Measurements from ENCODE around the gene DOK6.
A peak's percentile ranks its signal among the peaks of the same experiment; 100 is the strongest.
"Not testable (repeated sequence)": the region's sequence is repeated elsewhere in the genome, so short reads cannot be mapped to it uniquely, and the experiment has no call there.

The DOK6 gene

DNA sequence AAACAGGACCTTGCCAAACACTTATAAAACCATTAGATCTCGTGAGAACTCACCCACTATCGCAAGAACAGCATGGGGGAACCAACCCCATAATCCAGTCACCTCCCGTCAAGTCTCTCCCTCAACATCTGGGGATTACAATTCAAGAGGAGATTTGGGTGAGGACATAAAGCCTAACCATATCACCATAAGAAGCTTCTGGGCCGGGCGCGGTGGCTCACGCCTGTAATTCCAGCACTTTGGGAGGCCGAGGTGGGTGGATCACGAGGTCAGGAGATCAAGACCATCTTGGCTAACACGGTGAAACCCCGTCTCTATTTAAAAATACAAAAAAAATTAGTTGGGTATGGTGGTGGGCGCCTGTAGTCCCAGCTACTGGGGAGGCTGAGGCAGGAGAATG is 434.3 kb downstream of the DOK6 start:
- not testable (repeated sequence) for H3K4me3 Mint-ChIP-seq, H3K27ac Mint-ChIP-seq, H3K9me3 Mint-ChIP-seq, H3K4me1 Mint-ChIP-seq, H3K27me3 Mint-ChIP-seq, H3K36me3 Mint-ChIP-seq, ATAC-seq

GRCh38 chr18:69838003-69838402 is 437.3 kb downstream of the DOK6 start:
- Mint-ChIP-seq H3K36me3 (no peaks in the 10 kb centered on the region), H3K4me1 (no peaks in the 10 kb centered on the region), H3K27ac (no peak overlapping the region), H3K9me3 (peaks cover 7% of the 10 kb centered on the region), H3K4me3 (no peak overlapping the region), H3K27me3 (no peaks in the 10 kb centered on the region)
- no peak for ATAC-seq

DNA sequence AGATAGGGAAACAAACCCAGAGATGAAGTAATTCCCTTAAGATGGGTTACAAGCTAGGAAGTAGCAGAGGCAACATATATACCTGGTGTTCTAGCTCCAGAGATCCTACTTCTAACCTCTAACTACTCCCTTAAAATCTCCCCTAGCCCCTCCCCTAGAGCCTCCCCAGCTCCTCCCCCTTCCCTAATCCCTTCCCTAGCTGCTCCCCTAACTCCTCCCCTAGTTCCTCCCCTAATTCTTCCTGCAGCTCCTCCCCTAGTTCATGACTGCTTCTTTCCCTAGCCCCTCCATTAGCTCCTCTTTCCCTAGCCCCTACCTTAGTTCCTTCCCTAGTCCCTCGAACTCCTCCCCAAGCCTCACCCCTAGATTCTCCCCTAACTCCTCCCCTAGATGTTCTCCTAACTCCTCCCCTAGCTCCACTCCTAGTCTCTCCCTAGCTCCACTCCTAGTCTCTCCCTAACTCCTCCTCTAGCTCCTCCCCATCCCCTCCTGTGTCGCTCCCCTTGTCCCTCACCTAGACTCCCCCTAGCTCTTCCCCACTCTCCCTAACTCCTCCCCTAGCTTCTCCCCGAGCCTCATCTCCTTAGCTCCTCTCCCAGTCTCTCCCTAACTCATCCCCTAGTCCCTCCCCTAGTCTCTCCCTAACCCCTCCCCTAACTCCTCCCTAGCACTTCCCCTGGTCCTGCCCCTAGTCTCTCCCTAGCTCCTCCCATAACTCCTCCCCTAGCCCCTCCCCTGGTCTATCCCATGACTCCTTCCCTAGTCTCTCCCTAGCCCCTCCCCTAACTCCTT is 438.1 kb downstream of the DOK6 start:
- no peak overlapping the region for H3K4me3 Mint-ChIP-seq
- no peaks in the 10 kb centered on the region for H3K27me3 Mint-ChIP-seq
- no peaks in the 10 kb centered on the region for H3K4me1 Mint-ChIP-seq
- H3K9me3 Mint-ChIP-seq, result peaks cover 7% of the 10 kb centered on the region
- peak; percentile 60 for ATAC-seq
- no peak overlapping the region for H3K27ac Mint-ChIP-seq
- no peaks in the 10 kb centered on the region for H3K36me3 Mint-ChIP-seq

DNA sequence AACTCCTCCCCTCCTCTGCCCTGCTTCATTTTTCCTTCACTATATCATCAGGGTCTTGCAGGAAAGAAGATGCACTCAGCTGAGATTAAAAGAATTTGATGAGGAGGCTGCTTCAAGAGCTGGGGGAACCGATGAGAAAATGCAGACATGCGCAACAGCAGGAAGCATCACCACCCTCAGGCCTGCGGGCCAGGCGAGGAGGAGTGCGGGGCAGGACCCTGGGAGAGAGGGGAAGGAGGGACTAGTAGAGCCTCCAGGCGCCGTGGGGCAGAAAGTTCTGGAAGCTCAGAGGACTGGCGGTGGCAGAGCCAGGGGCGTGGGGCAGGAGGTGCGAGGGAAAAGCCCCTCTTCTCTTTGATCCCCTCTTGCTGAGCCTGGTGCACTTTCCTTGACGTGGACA is 438.8 kb downstream of the DOK6 start:
- ATAC-seq, result no peak
- Mint-ChIP-seq H3K9me3 (peaks cover 7% of the 10 kb centered on the region), H3K27me3 (no peaks in the 10 kb centered on the region)

DNA sequence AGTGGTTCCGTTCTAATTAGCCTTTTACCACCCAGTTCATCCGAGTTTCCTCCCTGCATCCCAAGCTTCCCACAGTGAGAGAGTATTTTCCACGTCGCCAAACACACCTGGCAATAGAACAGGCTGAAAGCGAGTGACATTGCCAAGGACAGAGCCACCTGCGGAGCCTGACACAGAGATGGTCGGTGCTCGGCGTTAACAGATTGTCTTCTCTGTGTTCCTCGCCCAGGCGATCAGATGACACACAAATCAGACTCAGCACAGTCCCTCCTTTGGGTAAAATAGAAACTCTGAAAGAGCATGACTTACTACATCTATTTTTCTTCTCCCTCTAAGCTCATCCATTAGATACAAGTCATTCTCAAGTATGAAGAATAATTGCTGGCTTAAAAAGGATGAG is 439.3 kb downstream of the DOK6 start:
- Mint-ChIP-seq H3K9me3 (peaks cover 7% of the 10 kb centered on the region), H3K4me1 (no peaks in the 10 kb centered on the region), H3K27ac (no peak overlapping the region), H3K4me3 (no peak overlapping the region), H3K27me3 (no peaks in the 10 kb centered on the region), H3K36me3 (no peaks in the 10 kb centered on the region)
- ATAC-seq, result no peak

More for the DNA sequence above, 438.8 kb downstream of the DOK6 start:
- H3K36me3 Mint-ChIP-seq, result no peaks in the 10 kb centered on the region
- no peak overlapping the region for H3K27ac Mint-ChIP-seq
- H3K4me1 Mint-ChIP-seq, result no peaks in the 10 kb centered on the region
- H3K4me3 Mint-ChIP-seq, result no peak overlapping the region

DNA sequence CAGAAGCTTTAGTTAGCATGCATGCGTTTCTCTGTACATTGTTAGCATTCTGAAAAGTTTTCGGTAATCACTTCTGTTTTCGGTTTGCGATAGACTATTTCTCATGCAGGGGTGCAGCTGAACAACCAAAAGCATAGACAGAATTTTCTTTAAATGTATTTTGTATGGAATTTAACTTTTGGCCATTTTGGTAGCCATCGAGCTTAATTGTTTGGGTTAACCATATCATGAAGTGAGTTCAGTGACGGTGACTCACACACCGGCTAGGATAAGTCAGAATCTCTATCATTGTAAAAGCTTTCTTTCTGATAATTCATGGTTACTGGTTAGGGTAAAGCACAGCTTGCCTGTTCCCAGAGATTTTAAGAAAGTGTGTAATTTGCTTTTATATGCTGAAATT is 439.8 kb downstream of the DOK6 start:
- no peaks in the 10 kb centered on the region for H3K4me1 Mint-ChIP-seq
- no peak overlapping the region for H3K4me3 Mint-ChIP-seq
- peaks cover 7% of the 10 kb centered on the region for H3K9me3 Mint-ChIP-seq
- no peaks in the 10 kb centered on the region for H3K36me3 Mint-ChIP-seq
- H3K27me3 Mint-ChIP-seq, result no peaks in the 10 kb centered on the region
- no peak overlapping the region for H3K27ac Mint-ChIP-seq
- no peak for ATAC-seq

DNA sequence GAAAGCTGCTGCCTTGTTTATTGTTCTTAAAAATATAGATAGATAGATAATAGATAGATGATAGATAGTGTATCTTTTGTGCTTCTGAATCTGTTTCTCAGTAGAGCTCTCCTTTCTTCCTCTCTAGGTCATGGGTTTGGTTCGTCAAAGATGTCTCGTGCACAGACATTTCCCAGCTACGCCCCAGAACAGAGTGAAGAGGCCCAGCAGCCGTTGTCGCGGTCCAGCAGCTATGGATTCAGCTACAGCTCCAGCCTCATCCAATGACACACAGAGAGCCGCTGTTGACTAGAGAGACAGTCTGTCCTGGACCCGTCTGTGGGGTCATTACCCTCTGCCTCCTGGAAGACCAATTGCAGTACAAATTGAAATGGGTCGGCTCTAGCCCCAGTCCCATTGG is 440.4 kb downstream of the DOK6 start:
- H3K4me1 Mint-ChIP-seq, result no peaks in the 10 kb centered on the region
- H3K9me3 Mint-ChIP-seq, result peaks cover 7% of the 10 kb centered on the region
- no peaks in the 10 kb centered on the region for H3K36me3 Mint-ChIP-seq
- no peak overlapping the region for H3K27ac Mint-ChIP-seq
- ATAC-seq, result no peak
- H3K4me3 Mint-ChIP-seq, result no peak overlapping the region
- H3K27me3 Mint-ChIP-seq, result no peaks in the 10 kb centered on the region

DNA sequence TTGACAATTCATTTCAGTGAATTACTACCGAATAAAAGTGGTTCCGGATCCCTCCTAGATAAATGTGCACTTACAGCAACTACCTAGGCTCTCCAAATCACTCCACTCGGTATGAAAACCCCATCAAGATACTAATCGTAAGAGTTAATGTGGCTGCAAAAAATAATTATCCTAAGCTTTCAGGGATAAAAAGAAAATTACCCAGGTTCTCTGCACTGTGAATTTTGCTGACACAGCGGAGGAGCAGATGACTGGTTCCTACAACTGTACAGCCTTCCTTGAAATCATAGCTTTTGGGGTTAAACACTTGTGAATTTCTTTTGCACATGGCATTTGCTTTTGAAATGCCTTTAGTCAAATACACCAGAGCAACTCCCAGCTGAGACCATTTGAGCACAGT is 442.3 kb downstream of the DOK6 start:
- Mint-ChIP-seq H3K27me3 (no peaks in the 10 kb centered on the region), H3K9me3 (peaks cover 7% of the 10 kb centered on the region), H3K4me1 (no peaks in the 10 kb centered on the region), H3K4me3 (no peak overlapping the region), H3K36me3 (no peaks in the 10 kb centered on the region), H3K27ac (no peak overlapping the region)
- ATAC-seq, result no peak

GRCh38 chr18:69844656-69845055 is 444.0 kb downstream of the DOK6 start:
- ATAC-seq, result no peak
- Mint-ChIP-seq H3K9me3 (no peaks in the 10 kb centered on the region), H3K4me1 (no peaks in the 10 kb centered on the region), H3K4me3 (no peak overlapping the region), H3K36me3 (no peaks in the 10 kb centered on the region), H3K27ac (no peak overlapping the region), H3K27me3 (no peaks in the 10 kb centered on the region)

- H3K4me3 Mint-ChIP-seq, result no peak overlapping the region
- no peaks in the 10 kb centered on the region for H3K27me3 Mint-ChIP-seq
- ATAC-seq, result no peak
- H3K27ac Mint-ChIP-seq, result no peak overlapping the region
- no peaks in the 10 kb centered on the region for H3K36me3 Mint-ChIP-seq
- no peaks in the 10 kb centered on the region for H3K9me3 Mint-ChIP-seq
- H3K4me1 Mint-ChIP-seq, result no peaks in the 10 kb centered on the region
Observed at GRCh38 chr18:69845593-69846506, 445.2 kb downstream of the DOK6 start.

- no peak overlapping the region for H3K4me3 Mint-ChIP-seq
- no peaks in the 10 kb centered on the region for H3K4me1 Mint-ChIP-seq
- no peaks in the 10 kb centered on the region for H3K36me3 Mint-ChIP-seq
- no peak overlapping the region for H3K27ac Mint-ChIP-seq
- H3K9me3 Mint-ChIP-seq, result no peaks in the 10 kb centered on the region
- no peak for ATAC-seq
- H3K27me3 Mint-ChIP-seq, result no peaks in the 10 kb centered on the region
Observed at GRCh38 chr18:69853051-69853450, 452.4 kb downstream of the DOK6 start.

- Mint-ChIP-seq H3K9me3 (no peaks in the 10 kb centered on the region), H3K36me3 (no peaks in the 10 kb centered on the region), H3K4me1 (no peaks in the 10 kb centered on the region), H3K27ac (no peak overlapping the region), H3K27me3 (no peaks in the 10 kb centered on the region), H3K4me3 (no peak overlapping the region)
- no peak for ATAC-seq
Observed at GRCh38 chr18:69854455-69854854, 453.8 kb downstream of the DOK6 start.

- Mint-ChIP-seq H3K9me3 (no peaks in the 10 kb centered on the region), H3K4me3 (no peak overlapping the region), H3K4me1 (peaks cover under 1% of the 10 kb centered on the region), H3K27ac (no peak overlapping the region), H3K36me3 (no peaks in the 10 kb centered on the region), H3K27me3 (no peaks in the 10 kb centered on the region)
- no peak for ATAC-seq
Observed at GRCh38 chr18:69858897-69859296, 458.2 kb downstream of the DOK6 start.

- peaks cover 13% of the 10 kb centered on the region for H3K4me1 Mint-ChIP-seq
- not testable (repeated sequence) for H3K4me3 Mint-ChIP-seq, H3K36me3 Mint-ChIP-seq, H3K27me3 Mint-ChIP-seq, H3K9me3 Mint-ChIP-seq
- peak; percentile 71 for ATAC-seq
- H3K27ac Mint-ChIP-seq, result peak overlapping the region; percentile 67
Observed at GRCh38 chr18:69864802-69865201, 464.1 kb downstream of the DOK6 start.

GRCh38 chr18:69865776-69866175 is 465.1 kb downstream of the DOK6 start:
- H3K9me3 Mint-ChIP-seq, result no peaks in the 10 kb centered on the region
- ATAC-seq, result no peak
- no peak overlapping the region for H3K4me3 Mint-ChIP-seq
- peaks cover 13% of the 10 kb centered on the region for H3K4me1 Mint-ChIP-seq
- H3K27me3 Mint-ChIP-seq, result no peaks in the 10 kb centered on the region
- no peak overlapping the region for H3K27ac Mint-ChIP-seq
- no peaks in the 10 kb centered on the region for H3K36me3 Mint-ChIP-seq

DNA sequence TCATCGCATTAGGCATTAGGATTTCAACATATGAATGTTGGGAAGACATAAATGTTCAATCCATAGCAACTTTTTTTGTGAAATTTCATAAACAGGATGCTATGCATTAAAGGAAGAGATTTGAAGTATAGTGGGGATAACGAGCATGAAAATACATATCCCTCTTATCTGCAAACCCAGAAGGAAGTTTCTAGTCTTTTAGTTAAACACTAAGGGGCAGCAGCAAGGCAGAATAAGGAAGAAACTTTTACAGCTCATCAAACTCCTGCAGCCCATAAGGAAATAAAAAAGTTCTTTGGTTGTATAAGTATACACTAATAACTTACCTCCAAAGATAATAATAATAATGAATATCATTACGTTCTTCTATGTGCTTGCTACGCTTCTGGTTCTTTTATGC is 465.5 kb downstream of the DOK6 start:
- Mint-ChIP-seq H3K27me3 (no peaks in the 10 kb centered on the region), H3K27ac (no peak overlapping the region), H3K4me1 (peaks cover 13% of the 10 kb centered on the region), H3K9me3 (no peaks in the 10 kb centered on the region), H3K4me3 (no peak overlapping the region), H3K36me3 (no peaks in the 10 kb centered on the region)
- ATAC-seq, result no peak
